HEK293 (cell line): Measurements from ENCODE around the gene CLEC4E.

Experiments used
- ATF2 ChIP-seq: fragments of 450-650 bp; formaldehyde crosslinking; IDR thresholded peaks from 2 replicates; pipeline ENCODE4 v1.5.1; 2016; ENCODE audit warnings: missing biosample characterization, missing genetic modification characterization, low read depth
- CTCF ChIP-seq: fragments of 450-650 bp; formaldehyde crosslinking; IDR thresholded peaks from 2 replicates; pipeline ENCODE4 v1.5.1; 2016; ENCODE audit warnings: missing biosample characterization, missing genetic modification characterization
- GLI4 ChIP-seq: fragments of 450-650 bp; formaldehyde crosslinking; IDR thresholded peaks from 2 replicates; pipeline ENCODE4 v1.5.1; 2016; ENCODE audit warnings: missing biosample characterization, missing genetic modification characterization
- PATZ1 ChIP-seq: fragments of 450-650 bp; formaldehyde crosslinking; IDR thresholded peaks from 2 replicates; pipeline ENCODE4 v1.5.1; 2016; ENCODE audit warnings: missing biosample characterization, missing genetic modification characterization
- REST ChIP-seq: fragments of 450-650 bp; formaldehyde crosslinking; IDR thresholded peaks from 2 replicates; pipeline ENCODE4 v1.5.1; 2016; ENCODE audit warnings: missing biosample characterization, missing genetic modification characterization
- TSHZ1 ChIP-seq: fragments of 450-650 bp; formaldehyde crosslinking; IDR thresholded peaks from 2 replicates; pipeline ENCODE4 v1.5.1; 2016; ENCODE audit warnings: missing biosample characterization, missing genetic modification characterization, borderline replicate concordance
- ZBTB20 ChIP-seq: fragments of 450-650 bp; formaldehyde crosslinking; IDR thresholded peaks from 2 replicates; pipeline ENCODE4 v1.5.1; 2016; ENCODE audit warnings: missing biosample characterization, missing genetic modification characterization
- ZNF132 ChIP-seq: fragments of 450-650 bp; formaldehyde crosslinking; IDR thresholded peaks from 2 replicates; pipeline ENCODE4 v1.5.1; 2017; ENCODE audit warnings: missing biosample characterization, missing genetic modification characterization, borderline replicate concordance
- ZNF24 ChIP-seq: fragments of 450-650 bp; formaldehyde crosslinking; IDR thresholded peaks from 2 replicates; pipeline ENCODE4 v1.5.1; 2016; ENCODE audit warnings: missing biosample characterization, missing genetic modification characterization
- ZNF488 ChIP-seq: fragments of 450-650 bp; formaldehyde crosslinking; IDR thresholded peaks from 2 replicates; pipeline ENCODE4 v1.5.1; 2016; ENCODE audit warnings: missing biosample characterization, missing genetic modification characterization
- ZNF600 ChIP-seq: fragments of 450-650 bp; formaldehyde crosslinking; IDR thresholded peaks from 2 replicates; pipeline ENCODE4 v1.5.1; 2016; ENCODE audit warnings: missing biosample characterization, missing genetic modification characterization
- ZNF843 ChIP-seq: fragments of 450-650 bp; formaldehyde crosslinking; IDR thresholded peaks from 2 replicates; pipeline ENCODE4 v1.5.1; 2016; ENCODE audit warnings: missing biosample characterization, missing genetic modification characterization

- no peak for TF ChIP-seq ZNF132
- TF ChIP-seq CTCF (tag by site-specific recombination) = no peak
- TF ChIP-seq TSHZ1 (tag by site-specific recombination) = no peak
- TF ChIP-seq ZBTB20 (tag by site-specific recombination) = no peak
- TF ChIP-seq ZNF843 (tag by site-specific recombination) = no peak
- no peak for TF ChIP-seq ZNF488
- no peak for TF ChIP-seq ZNF600
- no peak for TF ChIP-seq GLI4 (tag by site-specific recombination)
- TF ChIP-seq ATF2 (tag by site-specific recombination) = no peak
- no peak for TF ChIP-seq PATZ1 (tag by site-specific recombination)
- no peak for TF ChIP-seq ZNF24 (tag by site-specific recombination)
- no peak for TF ChIP-seq REST (tag by site-specific recombination)
These were observed 37.2 kb upstream of the CLEC4E start for GRCh38 chr12:8577879-8578278.
